HepG2 (cell line): Measurements from ENCODE around the gene AMER2. TPM values are rescaled to one million over a fixed set of nuclear protein-coding genes. Genes with fewer than 3 reads are reported as not detected.

Experiments used
- ATAC-seq: fragments of 200-7000 bp; cut with Tn5 transposase; 3 replicates; pipeline ENCODE4 v1.9.1; 2020; ENCODE audit warnings: mild to moderate bottlenecking, moderate library complexity
- BruUV-seq: library from RNA; stranded (reverse); fragments of 400-500 nt; replicated peaks from 2 replicates; lab custom pipeline; 2021; lab: Mats Ljungman, UMichigan
- CTCF ChIA-PET: fragments of 300-600 bp; formaldehyde crosslinking; extraction: SDS; loops from one replicate; lab custom pipeline; 2021; ENCODE audit warnings: low total read pairs, inconsistent platforms, low intra/inter-chr PET ratio; lab: Yijun Ruan, JAX
- POLR2A ChIA-PET: fragments of 350-600 bp; sonication (Branson Sonifier 250); formaldehyde crosslinking; loops from one replicate; lab custom pipeline; 2020; ENCODE audit warnings: antibody characterized with exemption, inconsistent platforms; lab: Yijun Ruan, JAX
- DNase-seq: peaks from one replicate; pipeline ENCODE4 v3.0.0-alpha.2; 2015; ENCODE audit warnings: low spot score
- FAIRE-seq: peaks from 3 replicates; lab custom pipeline; 2011; peaks lifted over from hg19 to GRCh38; lab: Jason Lieb, UNC
- H2AFZ ChIP-seq: one replicate; pipeline ENCODE4 v1.6.1; 2011; ENCODE audit warnings: low read length, inconsistent platforms
- H3K27ac ChIP-seq: fragments of 300-600 bp; 3 replicates; pipeline ENCODE4 v1.8.0; 2011; ENCODE audit warnings: mixed run types, mild to moderate bottlenecking, mixed read lengths, low read length, inconsistent platforms; ENCODE audit not compliant: insufficient read depth; ENCODE audit errors: extremely low read length
- H3K27me3 ChIP-seq, 2 experiments: fragments of 200-600 bp in 1 of 2; 2 replicates in 1 of 2; 3 replicates in 1 of 2; pipeline versions ENCODE4 v1.6.0 to v1.8.0; 2011; ENCODE audit warnings: low read length in 2 of 2, mild to moderate bottlenecking in 2 of 2, moderate library complexity in 2 of 2, inconsistent platforms in 1 of 2; ENCODE audit not compliant: insufficient read depth in 2 of 2, control insufficient read depth in 1 of 2
- H3K36me3 ChIP-seq, 2 experiments: fragments of 200-600 bp in 1 of 2; replicated peaks in 1 of 2; 2 replicates in 1 of 2; 3 replicates in 1 of 2; pipeline versions ENCODE4 v1.5.1 to v1.8.0; 2011; ENCODE audit warnings: low read length in 2 of 2, inconsistent platforms in 1 of 2; ENCODE audit not compliant: insufficient read depth in 2 of 2, control insufficient read depth in 1 of 2
- H3K4me1 ChIP-seq: 2 replicates; pipeline ENCODE4 v1.5.1; 2012; ENCODE audit warnings: low read length, inconsistent platforms; ENCODE audit not compliant: insufficient read depth
- H3K4me2 ChIP-seq: 2 replicates; pipeline ENCODE4 v1.6.0; 2011; ENCODE audit warnings: low read depth, low read length, inconsistent platforms
- H3K4me3 ChIP-seq, 3 experiments: fragments of 200-600 bp in 1 of 3; sonication (generic), shearing (Covaris generic) in 1 of 3; replicated peaks in 1 of 3; 2 replicates each; pipeline ENCODE4 v1.5.1; 2011 to 2016; ENCODE audit warnings: low read length in 3 of 3, inconsistent platforms in 2 of 3, low read depth in 2 of 3, mild to moderate bottlenecking in 2 of 3, control low read depth in 1 of 3, mixed read lengths in 1 of 3; ENCODE audit not compliant: insufficient read depth in 1 of 3
- H3K79me2 ChIP-seq: one replicate; pipeline ENCODE4 v1.6.1; 2011; ENCODE audit warnings: low read length, inconsistent platforms; ENCODE audit not compliant: insufficient read depth
- H3K9ac ChIP-seq: 2 replicates; pipeline ENCODE4 v1.6.0; 2011; ENCODE audit warnings: mild to moderate bottlenecking, low read depth, low read length, inconsistent platforms; ENCODE audit not compliant: insufficient read depth
- H3K9me3 ChIP-seq: 2 replicates; pipeline ENCODE4 v1.5.1; 2012; ENCODE audit warnings: mild to moderate bottlenecking, low read length
- H4K20me1 ChIP-seq: 2 replicates; pipeline ENCODE4 v1.6.0; 2011; ENCODE audit warnings: inconsistent platforms, mild to moderate bottlenecking, low read length, moderate library complexity; ENCODE audit not compliant: insufficient read depth
- AGO1 ChIP-seq: fragments of 200-400 bp; formaldehyde crosslinking; IDR thresholded peaks from 2 replicates; pipeline ENCODE4 v1.6.1; 2017; ENCODE audit warnings: mild to moderate bottlenecking, low read depth, low read length, moderate library complexity; ENCODE audit not compliant: poor library complexity, severe bottlenecking
- FOXK1 ChIP-seq: sonication (generic); formaldehyde crosslinking; IDR thresholded peaks from 2 replicates; pipeline ENCODE4 v1.4.0; 2020; ENCODE audit warnings: low read depth, missing genetic modification reagents, borderline replicate concordance
- GATA4 ChIP-seq: sonication (generic); IDR thresholded peaks from 2 replicates; pipeline ENCODE4 v1.6.1; 2016; ENCODE audit warnings: antibody characterized with exemption, low read depth, borderline replicate concordance
- GZF1 ChIP-seq: sonication (generic); formaldehyde crosslinking; IDR thresholded peaks from 2 replicates; pipeline ENCODE4 v1.5.1; 2020; ENCODE audit warnings: mild to moderate bottlenecking, missing genetic modification reagents
- JUND ChIP-seq: sonication (generic); formaldehyde crosslinking; IDR thresholded peaks from 2 replicates; pipeline ENCODE4 v1.8.0; 2022; ENCODE audit warnings: mild to moderate bottlenecking, missing genetic modification reagents
- MYNN ChIP-seq: sonication (generic); formaldehyde crosslinking; IDR thresholded peaks from 2 replicates; pipeline ENCODE4 v1.4.0; 2020; ENCODE audit warnings: mild to moderate bottlenecking, low read depth, missing genetic modification reagents
- PAWR ChIP-seq: sonication (generic); formaldehyde crosslinking; IDR thresholded peaks from 2 replicates; pipeline ENCODE4 v1.4.0; 2020; ENCODE audit warnings: missing genetic modification reagents, mild to moderate bottlenecking, borderline replicate concordance
- POLR2AphosphoS5 ChIP-seq: IDR thresholded peaks from 2 replicates; pipeline ENCODE4 v1.6.1; 2012; ENCODE audit warnings: low read depth, low read length
- SIN3B ChIP-seq: fragments of 150-350 bp; IDR thresholded peaks from 2 replicates; pipeline ENCODE4 v1.6.1; 2014; ENCODE audit warnings: low read length
- ZBTB7A ChIP-seq: sonication (generic); formaldehyde crosslinking; IDR thresholded peaks from 2 replicates; pipeline ENCODE4 v1.8.0; 2022; ENCODE audit warnings: mild to moderate bottlenecking, missing genetic modification reagents
- ZNF263 ChIP-seq: sonication (generic); formaldehyde crosslinking; IDR thresholded peaks from 2 replicates; pipeline ENCODE4 v1.4.0; 2020; ENCODE audit warnings: missing genetic modification reagents
- ZNF629 ChIP-seq: sonication (generic); formaldehyde crosslinking; conservative IDR thresholded peaks from 2 replicates; pipeline ENCODE4 v1.5.0; 2020; ENCODE audit warnings: missing genetic modification reagents
- ZNF674 ChIP-seq: sonication (generic); formaldehyde crosslinking; IDR thresholded peaks from 2 replicates; pipeline ENCODE4 v1.5.0; 2020; ENCODE audit warnings: low read depth, mild to moderate bottlenecking, missing genetic modification reagents
- ZSCAN31 ChIP-seq: sonication (generic); formaldehyde crosslinking; IDR thresholded peaks from 2 replicates; pipeline ENCODE4 v1.5.0; 2020; ENCODE audit warnings: low read depth, mild to moderate bottlenecking, missing genetic modification reagents
- WGBS: methylation state at CpG from one replicate; pipeline ENCODE4 v1.1.6; 2017; ENCODE audit warnings: low lambda C conversion rate; 5-methylcytosine and 5-hydroxymethylcytosine counted together
- in situ Hi-C: cut with HindIII; loops from 2 replicates; pipeline ENCODE4 v1.10.0; 2017; ENCODE audit warnings: low pct_unique_long_range_greater_than_20kb; ENCODE audit not compliant: extremely low pct_ligation_motif_present
- intact Hi-C: fragments of 100-400 bp; cut with micrococcal nuclease; formaldehyde crosslinking; loops from one replicate; pipeline ENCODE4 v1.10.0; 2022; ENCODE audit not compliant: unreplicated experiment
- polyA plus RNA-seq, 8 experiments: library from polyadenylated mRNA; depleted of rRNA in 3 of 8; stranded (reverse) in 7 of 8; unstranded in 1 of 8; fragments of >200 nt; fragmentation: Illumina TruSeq in 4 of 8; extraction: Trizol in 4 of 8; gene quantifications; 2 replicates each; pipeline versions ENCODE4 v1.2.1 to v1.2.3, GENCODE V29; 2011 to 2016; ENCODE audit warnings: low read depth in 4 of 8, missing spikeins in 1 of 8, mixed read lengths in 1 of 8; ENCODE audit not compliant: insufficient read depth in 1 of 8
- total RNA-seq, 5 experiments: library from RNA; depleted of rRNA; stranded (reverse); fragments of >200 nt; fragmentation: Illumina TruSeq; extraction: Trizol; gene quantifications; 2 replicates each; pipeline ENCODE4 v1.2.3, GENCODE V29; 2016; ENCODE audit warnings: low read depth in 1 of 5
- TF ChIP-seq, protein P1 (sequence below): sonication (generic); formaldehyde crosslinking; IDR thresholded peaks from 2 replicates; pipeline ENCODE4 v1.4.0; 2020; ENCODE audit warnings: missing genetic modification reagents
- TF ChIP-seq, protein P2 (sequence below): sonication (generic); formaldehyde crosslinking; IDR thresholded peaks from 2 replicates; pipeline ENCODE4 v1.8.0; 2022; ENCODE audit warnings: missing genetic modification reagents, mild to moderate bottlenecking, inconsistent platforms, borderline replicate concordance
- TF ChIP-seq, protein P3 (sequence below): sonication (generic); formaldehyde crosslinking; IDR thresholded peaks from 2 replicates; pipeline ENCODE4 v1.8.0; 2023; ENCODE audit warnings: mild to moderate bottlenecking, missing genetic modification reagents
- TF ChIP-seq, protein P4 (sequence below): sonication (generic); formaldehyde crosslinking; IDR thresholded peaks from 2 replicates; pipeline ENCODE4 v1.8.1; 2023; ENCODE audit warnings: missing genetic modification reagents, mild to moderate bottlenecking, borderline replicate concordance

AMER2 gene
- total and polyA plus RNA-seq, 2 of the 13 experiments (the other 11 are each of a cell fraction or from before 2014, with no cell fraction given): not detected

DNA sequence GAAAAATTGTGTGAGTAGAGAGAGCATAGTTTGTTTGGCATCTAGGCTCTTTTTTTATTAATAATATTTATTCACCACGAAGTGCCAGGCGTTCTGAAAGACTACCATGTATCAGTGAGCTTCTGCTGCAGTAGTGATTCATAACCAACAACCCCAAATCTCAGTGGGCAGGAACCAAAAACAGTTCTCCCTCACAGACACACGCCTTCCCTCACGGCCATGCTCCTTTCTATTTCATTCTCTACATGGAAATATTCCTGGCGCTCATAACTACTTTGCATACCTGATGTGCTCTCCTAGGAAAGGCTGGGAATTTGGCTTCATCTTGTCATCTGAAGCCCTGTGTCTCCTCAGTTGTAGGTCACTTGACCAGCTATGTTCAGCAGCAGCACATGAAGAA, 26.6 kb upstream of the AMER2 start (continued):
- TF ChIP-seq AGO1 (no peak), GZF1 (CRISPR knock-in tag) (no peak), ZNF629 (CRISPR knock-in tag) (no peak), ZSCAN31 (no peak), SIN3B (no peak), POLR2AphosphoS5 (no peak), PAWR (no peak), ZBTB7A (no peak)
- TF ChIP-seq, protein P1, sequence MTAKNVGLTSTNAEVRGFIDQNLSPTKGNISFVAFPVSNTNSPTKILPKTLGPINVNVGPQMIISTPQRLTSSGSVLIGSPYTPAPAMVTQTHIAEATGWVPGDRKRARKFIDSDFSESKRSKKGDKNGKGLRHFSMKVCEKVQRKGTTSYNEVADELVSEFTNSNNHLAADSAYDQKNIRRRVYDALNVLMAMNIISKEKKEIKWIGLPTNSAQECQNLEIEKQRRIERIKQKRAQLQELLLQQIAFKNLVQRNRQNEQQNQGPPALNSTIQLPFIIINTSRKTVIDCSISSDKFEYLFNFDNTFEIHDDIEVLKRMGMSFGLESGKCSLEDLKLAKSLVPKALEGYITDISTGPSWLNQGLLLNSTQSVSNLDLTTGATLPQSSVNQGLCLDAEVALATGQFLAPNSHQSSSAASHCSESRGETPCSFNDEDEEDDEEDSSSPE (CRISPR knock-in tag): no peak

DNA sequence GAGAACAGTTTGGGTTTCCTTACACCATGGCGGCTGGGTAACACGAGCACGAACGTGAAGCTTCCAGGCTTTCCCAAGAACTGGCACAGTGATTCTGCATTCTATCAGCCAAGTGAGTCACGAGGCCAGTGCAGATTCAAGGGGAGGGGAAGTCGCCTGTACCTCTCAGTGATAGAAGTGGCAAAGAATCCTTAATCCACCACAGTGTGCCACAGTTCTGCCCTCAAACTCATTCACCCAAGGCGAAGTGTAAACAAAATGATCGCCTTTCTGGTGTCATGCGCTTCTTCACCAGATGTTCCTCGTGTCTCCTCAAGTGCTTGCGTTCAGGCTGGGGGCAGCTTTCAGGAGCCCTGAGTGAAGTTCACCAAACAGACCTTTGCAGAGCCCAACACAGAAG, 24.9 kb upstream of the AMER2 start:
- intact Hi-C loops: no loop called here
- FAIRE-seq: no peak
- 24% methylated on average over 10 of the region's 11 CpGs for WGBS
- TF ChIP-seq MYNN (CRISPR knock-in tag): no peak
- TF ChIP-seq FOXK1 (CRISPR knock-in tag): no peak
- TF ChIP-seq, protein P2, sequence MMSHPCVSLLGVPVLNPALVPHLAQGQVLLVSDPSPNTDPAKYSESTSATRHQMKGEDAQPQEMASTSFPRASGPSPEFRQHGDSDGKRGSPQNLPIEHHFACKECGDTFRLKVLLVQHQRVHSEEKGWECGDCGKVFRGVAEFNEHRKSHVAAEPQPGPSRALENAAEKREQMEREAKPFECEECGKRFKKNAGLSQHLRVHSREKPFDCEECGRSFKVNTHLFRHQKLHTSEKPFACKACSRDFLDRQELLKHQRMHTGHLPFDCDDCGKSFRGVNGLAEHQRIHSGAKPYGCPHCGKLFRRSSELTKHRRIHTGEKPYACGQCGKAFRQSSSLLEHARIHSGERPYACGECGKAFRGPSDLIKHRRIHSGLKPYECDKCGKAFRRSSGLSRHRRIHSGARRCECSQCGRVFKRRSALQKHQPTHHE (CRISPR knock-in tag): no peak
- TF ChIP-seq ZNF263 (CRISPR knock-in tag): no peak
- no peak for TF ChIP-seq GATA4
- TF ChIP-seq, protein P3, sequence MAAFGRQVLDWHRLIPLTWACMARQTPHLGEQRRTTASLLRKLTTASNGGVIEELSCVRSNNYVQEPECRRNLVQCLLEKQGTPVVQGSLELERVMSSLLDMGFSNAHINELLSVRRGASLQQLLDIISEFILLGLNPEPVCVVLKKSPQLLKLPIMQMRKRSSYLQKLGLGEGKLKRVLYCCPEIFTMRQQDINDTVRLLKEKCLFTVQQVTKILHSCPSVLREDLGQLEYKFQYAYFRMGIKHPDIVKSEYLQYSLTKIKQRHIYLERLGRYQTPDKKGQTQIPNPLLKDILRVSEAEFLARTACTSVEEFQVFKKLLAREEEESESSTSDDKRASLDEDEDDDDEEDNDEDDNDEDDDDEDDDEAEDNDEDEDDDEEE (CRISPR knock-in tag): no peak
- TF ChIP-seq, protein P4, sequence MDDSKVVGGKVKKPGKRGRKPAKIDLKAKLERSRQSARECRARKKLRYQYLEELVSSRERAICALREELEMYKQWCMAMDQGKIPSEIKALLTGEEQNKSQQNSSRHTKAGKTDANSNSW (CRISPR knock-in tag): no peak
- TF ChIP-seq ZNF674 (CRISPR knock-in tag): no peak
- TF ChIP-seq JUND: no peak

More for the DNA sequence above, 24.9 kb upstream of the AMER2 start:
- ChIA-PET POLR2A (no interaction called here), CTCF (no interaction called here)
- H4K20me1 ChIP-seq: no peaks in the 10 kb centered on the region
- H3K27ac ChIP-seq: no peak overlapping the region
- no peak overlapping the region for H3K4me3 ChIP-seq
- peaks cover 0 to 36% of the 10 kb centered on the region in 2 experiments; a peak in 2 of 5 replicates for H3K27me3 ChIP-seq
- H3K79me2 ChIP-seq: no peaks in the 10 kb centered on the region
- no peaks in the 10 kb centered on the region for H3K4me1 ChIP-seq
- no peaks in the 10 kb centered on the region for H3K36me3 ChIP-seq
- DNase-seq (no peak), ATAC-seq (no peak)
- H3K9me3 ChIP-seq: no peaks in the 10 kb centered on the region
- H3K4me2 ChIP-seq: no peak overlapping the region
- BruUV-seq: no TSS peak
- H3K9ac ChIP-seq: no peak overlapping the region
- in situ Hi-C loops: no loop called here
- no peak overlapping the region for H2AFZ ChIP-seq
